A549 (cell line): ENCODE data around the gene CD300E. TPM values are rescaled to one million over a fixed set of nuclear protein-coding genes. Genes with fewer than 3 reads are reported as not detected.
"Not testable (repeated sequence)": the region's sequence is repeated elsewhere in the genome, so short reads cannot be mapped to it uniquely, and the experiment has no call there.

ENCODE experiments used
- ATAC-seq, 2 experiments: fragments of 200-7000 bp in 1 of 2; fragments of >200 bp in 1 of 2; cut with Nextera tagmentation in 1 of 2; cut with Tn5 transposase in 1 of 2; 3 replicates each; pipeline versions ENCODE4 v1.8.0 to v1.9.1; 2018 to 2020; ENCODE audit warnings: mild to moderate bottlenecking in 1 of 2, moderate library complexity in 1 of 2
- CTCF ChIA-PET: fragments of 300-600 bp; sonication (Branson Sonifier 250); formaldehyde crosslinking; extraction: SDS; loops from one replicate; lab custom pipeline; 2021; ENCODE audit warnings: antibody characterized with exemption, inconsistent platforms; lab: Yijun Ruan, JAX
- POLR2A ChIA-PET: fragments of 350-600 bp; formaldehyde crosslinking; extraction: SDS; loops from one replicate; lab custom pipeline; 2021; ENCODE audit warnings: antibody characterized with exemption, inconsistent platforms; lab: Yijun Ruan, JAX
- DNase-seq, 2 experiments: peaks; one replicate each; pipeline versions ENCODE4 v3.0.0 to v3.0.0-alpha.2; 2011 to 2016; ENCODE audit warnings: low read depth in 1 of 2, low spot score in 1 of 2
- FAIRE-seq: peaks from 2 replicates; lab custom pipeline; 2011; peaks lifted over from hg19 to GRCh38; lab: Jason Lieb, UNC
- H3K27ac ChIP-seq, 2 experiments: fragments of >200 bp; sonication (Bioruptor Twin); formaldehyde crosslinking; 3 replicates each; pipeline ENCODE4 v1.5.1; 2016 to 2017
- H3K4me1 ChIP-seq: fragments of >200 bp; sonication (Bioruptor Twin); formaldehyde crosslinking; 3 replicates; pipeline ENCODE4 v1.6.1; 2016
- H3K4me2 ChIP-seq: fragments of >200 bp; sonication (Bioruptor Twin); formaldehyde crosslinking; 3 replicates; pipeline ENCODE4 v1.6.1; 2016
- H3K4me3 ChIP-seq: fragments of >200 bp; sonication (Bioruptor Twin); formaldehyde crosslinking; 3 replicates; pipeline ENCODE4 v1.5.1; 2016
- H3K9me3 ChIP-seq: fragments of >200 bp; sonication (Bioruptor Twin); formaldehyde crosslinking; 3 replicates; pipeline ENCODE4 v1.6.1; 2016
- CEBPB ChIP-seq, 2 experiments: fragments of >200 bp in 1 of 2; sonication (Bioruptor Twin) in 1 of 2; formaldehyde crosslinking in 1 of 2; IDR thresholded peaks; 2 replicates each; pipeline ENCODE4 v1.6.1; 2012 to 2016
- CTCF ChIP-seq: fragments of >200 bp; sonication (Bioruptor Twin); formaldehyde crosslinking; IDR thresholded peaks from 3 replicates; pipeline ENCODE4 v1.5.1; 2016
- EP300 ChIP-seq, 2 experiments: fragments of >200 bp; sonication (Bioruptor Twin); formaldehyde crosslinking; IDR thresholded peaks; 2 replicates in 1 of 2; 3 replicates in 1 of 2; pipeline ENCODE4 v1.6.1; 2016 to 2017
- ESRRA ChIP-seq: fragments of 150-350 bp; IDR thresholded peaks from 2 replicates; pipeline ENCODE4 v1.6.1; 2014; ENCODE audit warnings: mild to moderate bottlenecking, low read length, borderline replicate concordance
- FOXS1 ChIP-seq: fragments of 250-450 bp; sonication (Bioruptor Pico); IDR thresholded peaks from 2 replicates; pipeline ENCODE4 v1.5.0; 2020; ENCODE audit warnings: mild to moderate bottlenecking, moderate library complexity
- GATA3 ChIP-seq: IDR thresholded peaks from 2 replicates; pipeline ENCODE4 v1.6.1; 2012; ENCODE audit warnings: borderline replicate concordance
- HDAC2 ChIP-seq: fragments of 200-600 bp; sonication (generic); IDR thresholded peaks from 2 replicates; pipeline ENCODE4 v1.6.1; 2016
- HOXB13 ChIP-seq: fragments of 250-450 bp; sonication (Bioruptor Pico); IDR thresholded peaks from 2 replicates; pipeline ENCODE4 v1.5.0; 2020; ENCODE audit warnings: low read depth, mild to moderate bottlenecking, moderate library complexity
- KDM5A ChIP-seq: fragments of 200-600 bp; sonication (generic); IDR thresholded peaks from 2 replicates; pipeline ENCODE4 v1.6.1; 2016; ENCODE audit warnings: antibody characterized with exemption, mild to moderate bottlenecking
- MAZ ChIP-seq: fragments of 150-350 bp; IDR thresholded peaks from 2 replicates; pipeline ENCODE4 v1.6.1; 2014; ENCODE audit warnings: antibody characterized with exemption, low read depth, low read length, borderline replicate concordance
- NPAS2 ChIP-seq: fragments of 250-450 bp; sonication (Bioruptor Pico); IDR thresholded peaks from 2 replicates; pipeline ENCODE4 v1.8.0; 2022; ENCODE audit warnings: mild to moderate bottlenecking, moderate library complexity, borderline replicate concordance
- NR3C1 ChIP-seq: fragments of >200 bp; sonication (Bioruptor Twin); formaldehyde crosslinking; IDR thresholded peaks from 3 replicates; pipeline ENCODE4 v1.6.1; 2017
- PBX3 ChIP-seq: IDR thresholded peaks from 2 replicates; pipeline ENCODE4 v1.6.1; 2012
- POLR2A ChIP-seq: IDR thresholded peaks from 2 replicates; pipeline ENCODE4 v1.6.1; 2012; ENCODE audit warnings: mild to moderate bottlenecking, low read length
- TFCP2L1 ChIP-seq: fragments of 250-450 bp; sonication (Bioruptor Pico); IDR thresholded peaks from 2 replicates; pipeline ENCODE4 v1.5.0; 2021; ENCODE audit warnings: mild to moderate bottlenecking
- ZFP36 ChIP-seq: fragments of 450-650 bp; IDR thresholded peaks from 2 replicates; pipeline ENCODE4 v1.6.1; 2014; ENCODE audit warnings: borderline replicate concordance; ENCODE audit not compliant: partially characterized antibody
- WGBS: methylation state at CpG from one replicate; pipeline ENCODE4 v1.1.6; 2017; ENCODE audit errors: missing lambda C conversion rate; 5-methylcytosine and 5-hydroxymethylcytosine counted together
- polyA plus RNA-seq, 4 experiments: library from polyadenylated mRNA; depleted of rRNA in 3 of 4; stranded (reverse); fragments of >200 nt; fragmentation: RNase III in 1 of 4; extraction: RNeasy Plus Mini Kit Qiagen cat#74134 plus additional on column Dnase treatment in 1 of 4; gene quantifications; 2 replicates in 3 of 4; 3 replicates in 1 of 4; pipeline ENCODE4 v1.2.3, GENCODE V29; 2011 to 2017
- TF ChIP-seq, protein P1 (sequence below): fragments of 450-650 bp; IDR thresholded peaks from 2 replicates; pipeline ENCODE4 v1.6.1; 2014; ENCODE audit warnings: antibody characterized with exemption
- TF ChIP-seq, protein P2 (sequence below): fragments of 150-350 bp; IDR thresholded peaks from 2 replicates; pipeline ENCODE4 v1.6.1; 2014; ENCODE audit warnings: low read depth, mild to moderate bottlenecking, low read length
- TF ChIP-seq, protein P3 (sequence below): fragments of 250-450 bp; sonication (Bioruptor Pico); IDR thresholded peaks from 2 replicates; pipeline ENCODE4 v1.5.0; 2020; ENCODE audit warnings: low read depth, mild to moderate bottlenecking, moderate library complexity

CD300E gene
- polyA plus RNA-seq, 2 of the 4 experiments (the other 2 are of a cell fraction) = not detected

DNA sequence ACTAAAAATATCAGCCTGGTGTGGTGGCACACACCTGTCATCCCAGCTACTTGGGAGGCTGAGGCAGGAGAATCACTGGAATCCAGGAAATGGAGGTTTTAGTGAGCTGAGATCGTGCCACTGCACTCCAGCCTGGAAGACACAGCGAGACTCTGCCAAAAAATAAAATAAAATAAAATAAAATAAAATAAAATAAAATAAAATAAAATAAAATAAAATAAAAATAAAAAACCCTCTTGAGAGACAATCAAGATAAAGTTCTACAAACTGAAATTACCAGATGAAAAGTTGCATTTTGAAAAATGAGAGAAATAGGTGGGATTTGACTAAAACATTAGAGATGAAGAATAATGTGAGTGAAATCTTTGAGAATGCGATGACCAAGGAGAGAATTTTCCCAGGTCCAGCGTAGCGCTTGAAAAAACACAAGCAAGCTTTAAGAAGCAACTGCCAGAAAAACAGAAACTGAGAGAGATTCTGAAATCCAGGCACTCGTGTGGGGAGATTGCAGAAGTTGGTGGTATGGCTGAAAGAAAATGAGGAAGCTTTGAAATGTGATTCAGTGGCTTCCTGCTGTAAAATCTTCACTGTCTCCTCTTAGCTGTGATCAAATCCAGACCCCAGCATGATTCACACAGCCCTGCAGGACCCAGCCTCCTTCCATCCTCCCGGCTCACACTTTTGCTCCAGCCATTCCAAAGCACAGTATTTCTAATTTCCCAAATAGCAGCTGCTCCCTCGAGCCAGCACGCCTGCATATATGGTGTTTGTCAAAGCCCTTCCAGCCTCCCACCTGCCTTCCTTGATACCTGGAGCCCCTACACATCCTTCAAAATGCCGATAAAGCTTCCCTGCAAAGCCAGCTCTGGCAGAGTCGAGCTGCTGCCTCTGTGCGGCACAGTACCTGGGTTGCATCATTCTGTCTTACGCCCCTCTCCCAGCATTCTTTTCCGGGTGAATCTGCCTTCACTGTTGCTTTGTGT, 8.2 kb upstream of the CD300E start:
- Histone ChIP-seq H3K9me3 (peaks cover 14% of the 10 kb centered on the region; the same call in 1 of the 3 replicates), H3K4me1 (no peaks in the 10 kb centered on the region), H3K4me3 (0 out of 3 replicates have a peak overlapping the region, but pooled peaks have one; percentile 6), H3K4me2 (peak overlapping the region; percentile 55), H3K27ac (peak overlapping the region in 1 of 2 experiments; percentile 17; a peak in 1 of 6 replicates)
- TF ChIP-seq NR3C1 = no peak
- POLR2A ChIA-PET = no interaction called here
- WGBS = 37% methylated on average over 14 of the region's 14 CpGs
- DNase-seq (no peak), FAIRE-seq (no peak), ATAC-seq (peak; percentile 55 to 60; a peak in 4 of 6 replicates)
- CTCF ChIA-PET = interaction anchor here (0.8 to 2.8 kb wide), 10 partner anchors 8 to 1109 kb away, joined by 3 to 11 read pairs (median 4); partner anchors contain the start of gene CD300E

GRCh38 chr17:74630251-74630650, 6.7 kb upstream of the CD300E start:
- POLR2A ChIA-PET, ATAC-seq: not testable (repeated sequence)

GRCh38 chr17:74625661-74626060, 2.1 kb upstream of the CD300E start:
- CTCF ChIA-PET = interaction anchor here (0.8 to 3.3 kb wide), 5 partner anchors 9 to 168 kb away, joined by 3 to 15 read pairs (median 3); no protein-coding TSS in a partner anchor
- no peak for ATAC-seq
- no peak for DNase-seq
- POLR2A ChIA-PET = no interaction called here
- FAIRE-seq = no peak
- TF ChIP-seq ESRRA = no peak
- TF ChIP-seq EP300 (IDR thresholded peaks at IDR 0.05) = no peak
- TF ChIP-seq MAZ = no peak
- no peak for TF ChIP-seq ZFP36
- TF ChIP-seq NPAS2 (CRISPR knock-in tag) = no peak
- TF ChIP-seq GATA3 = no peak
- TF ChIP-seq, protein P1, sequence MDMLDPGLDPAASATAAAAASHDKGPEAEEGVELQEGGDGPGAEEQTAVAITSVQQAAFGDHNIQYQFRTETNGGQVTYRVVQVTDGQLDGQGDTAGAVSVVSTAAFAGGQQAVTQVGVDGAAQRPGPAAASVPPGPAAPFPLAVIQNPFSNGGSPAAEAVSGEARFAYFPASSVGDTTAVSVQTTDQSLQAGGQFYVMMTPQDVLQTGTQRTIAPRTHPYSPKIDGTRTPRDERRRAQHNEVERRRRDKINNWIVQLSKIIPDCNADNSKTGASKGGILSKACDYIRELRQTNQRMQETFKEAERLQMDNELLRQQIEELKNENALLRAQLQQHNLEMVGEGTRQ = no peak
- H3K4me3 ChIP-seq = no peak overlapping the region
- H3K27ac ChIP-seq = no peak overlapping the region
- peaks cover 19% of the 10 kb centered on the region; the same call in 1 of the 3 replicates for H3K9me3 ChIP-seq
- H3K4me1 ChIP-seq = no peaks in the 10 kb centered on the region
- 3% methylated on average over 3 of the region's 3 CpGs for WGBS
- H3K4me2 ChIP-seq = no peak overlapping the region

More at GRCh38 chr17:74630251-74630650, 6.7 kb upstream of the CD300E start:
- FAIRE-seq, DNase-seq, CTCF ChIA-PET, H3K4me2 ChIP-seq, H3K4me1 ChIP-seq, H3K27ac ChIP-seq, H3K4me3 ChIP-seq: not testable (repeated sequence)
- peaks cover 17% of the 10 kb centered on the region; the same call in 1 of the 3 replicates for H3K9me3 ChIP-seq
- 38% methylated on average over 14 of the region's 14 CpGs for WGBS

GRCh38 chr17:74624131-74624530, 593 bp upstream of the CD300E start:
- Histone ChIP-seq H3K27ac (no peak overlapping the region), H3K4me1 (no peaks in the 10 kb centered on the region), H3K9me3 (peaks cover 12% of the 10 kb centered on the region; the same call in 1 of the 3 replicates), H3K4me2 (no peak overlapping the region), H3K4me3 (no peak overlapping the region)
- no peak for TF ChIP-seq POLR2A
- no peak for TF ChIP-seq CTCF
- no peak for TF ChIP-seq TFCP2L1 (CRISPR knock-in tag)
- TF ChIP-seq, protein P2, sequence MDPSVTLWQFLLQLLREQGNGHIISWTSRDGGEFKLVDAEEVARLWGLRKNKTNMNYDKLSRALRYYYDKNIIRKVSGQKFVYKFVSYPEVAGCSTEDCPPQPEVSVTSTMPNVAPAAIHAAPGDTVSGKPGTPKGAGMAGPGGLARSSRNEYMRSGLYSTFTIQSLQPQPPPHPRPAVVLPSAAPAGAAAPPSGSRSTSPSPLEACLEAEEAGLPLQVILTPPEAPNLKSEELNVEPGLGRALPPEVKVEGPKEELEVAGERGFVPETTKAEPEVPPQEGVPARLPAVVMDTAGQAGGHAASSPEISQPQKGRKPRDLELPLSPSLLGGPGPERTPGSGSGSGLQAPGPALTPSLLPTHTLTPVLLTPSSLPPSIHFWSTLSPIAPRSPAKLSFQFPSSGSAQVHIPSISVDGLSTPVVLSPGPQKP = no peak
- no peak for TF ChIP-seq KDM5A
- TF ChIP-seq, protein P3, sequence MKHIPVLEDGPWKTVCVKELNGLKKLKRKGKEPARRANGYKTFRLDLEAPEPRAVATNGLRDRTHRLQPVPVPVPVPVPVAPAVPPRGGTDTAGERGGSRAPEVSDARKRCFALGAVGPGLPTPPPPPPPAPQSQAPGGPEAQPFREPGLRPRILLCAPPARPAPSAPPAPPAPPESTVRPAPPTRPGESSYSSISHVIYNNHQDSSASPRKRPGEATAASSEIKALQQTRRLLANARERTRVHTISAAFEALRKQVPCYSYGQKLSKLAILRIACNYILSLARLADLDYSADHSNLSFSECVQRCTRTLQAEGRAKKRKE (CRISPR knock-in tag) = no peak
- TF ChIP-seq CEBPB (IDR thresholded peaks at IDR 0.05) = no peak
- no peak for TF ChIP-seq FOXS1 (CRISPR knock-in tag)
- TF ChIP-seq HDAC2 = no peak
- TF ChIP-seq HOXB13 = no peak
- TF ChIP-seq PBX3 = no peak
- WGBS = 100% methylated on average over 1 of the region's 1 CpG
- ATAC-seq (no peak), FAIRE-seq (no peak), DNase-seq (no peak)
- ChIA-PET CTCF (interaction anchor here (1.1 to 1.9 kb wide), 6 partner anchors 9 to 112 kb away, joined by 3 to 7 read pairs (median 4); no protein-coding TSS in a partner anchor), POLR2A (no interaction called here)
